Bone marrow (tissue), 2 donors: ENCODE data around the gene ITPKB.

ENCODE experiments used
- DNase-seq, 2 donors: peaks; one replicate each; lab custom pipeline; 2025; lab: John Stamatoyannopoulos, UW

Gene ITPKB

DNA sequence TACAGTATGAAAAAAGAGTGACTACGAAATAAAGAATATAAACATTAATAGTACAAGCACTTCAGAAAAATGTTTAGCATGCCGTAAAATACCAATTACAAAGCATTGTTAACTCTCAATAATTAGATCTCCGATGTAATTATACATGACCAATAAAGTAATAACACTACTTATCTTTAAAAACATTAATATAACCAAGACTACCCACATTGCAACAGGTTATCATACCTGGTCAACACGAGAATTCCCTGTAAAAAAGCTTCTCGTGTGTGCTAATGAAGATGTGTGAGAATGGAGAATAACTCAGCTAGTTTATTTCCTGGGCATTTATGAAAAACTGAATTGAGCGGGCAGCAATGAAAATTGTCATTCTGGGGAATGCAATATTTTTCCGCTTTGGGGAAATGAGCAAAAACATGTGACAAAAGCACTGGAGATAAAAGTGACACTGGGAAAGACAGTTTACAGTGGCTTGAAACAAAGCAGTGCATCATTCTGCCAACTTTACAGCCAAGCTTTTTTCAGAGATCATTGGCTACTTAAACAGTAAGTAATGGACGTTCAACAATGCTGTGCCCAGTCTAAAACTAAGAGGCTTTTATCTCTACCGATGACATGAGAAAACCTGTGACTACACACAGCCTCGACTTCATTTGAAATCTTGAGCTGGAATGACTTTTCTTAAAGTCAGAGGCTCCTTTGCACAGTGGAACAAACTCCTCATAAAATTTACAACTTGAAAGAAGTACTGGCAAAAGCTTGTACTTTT lies 34.7 kb downstream of the ITPKB start:
- DNase-seq, result no peak

DNA sequence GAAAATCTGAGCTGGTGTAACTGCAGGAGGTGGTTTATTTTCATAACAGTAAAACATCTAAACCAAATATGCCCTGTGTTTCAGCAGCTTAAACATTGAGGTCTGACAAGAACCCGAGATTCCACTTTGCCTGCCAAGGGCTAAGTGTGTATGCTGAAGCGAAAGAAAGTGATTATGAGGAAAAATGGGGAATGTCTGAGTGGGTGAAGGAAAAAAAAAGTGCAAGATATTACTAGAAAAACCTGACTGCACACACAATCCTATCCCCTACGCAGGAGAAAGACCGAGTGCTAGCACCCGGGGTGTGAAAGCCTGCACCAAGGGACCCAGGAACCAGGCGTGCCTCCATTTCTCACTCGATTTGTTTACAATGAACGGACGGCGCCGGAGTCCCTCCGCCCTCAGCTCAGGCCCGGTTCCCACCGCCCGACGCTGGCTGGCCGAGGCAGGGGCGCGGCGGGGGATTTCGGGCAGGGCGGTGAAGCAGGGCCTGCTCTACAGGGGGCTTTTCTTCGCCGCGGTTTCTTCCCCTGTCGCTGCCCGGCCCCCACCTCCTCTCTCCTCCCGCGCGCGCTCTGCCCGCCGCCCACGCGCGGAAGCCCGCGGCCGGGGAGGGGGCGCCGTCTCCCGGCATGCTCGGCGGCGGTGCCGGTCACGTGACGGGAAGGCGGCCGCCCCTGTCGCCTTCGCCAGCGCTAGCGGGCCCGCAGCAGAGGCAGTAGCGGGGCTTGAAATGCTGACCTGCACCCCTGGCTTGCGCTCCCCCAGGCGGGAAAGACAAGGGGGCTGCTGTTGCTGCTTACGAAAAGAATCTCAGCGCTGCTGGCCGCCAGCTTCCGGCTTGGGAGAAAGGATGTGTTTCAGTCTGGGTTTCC lies 35.9 kb downstream of the ITPKB start:
- DNase-seq, result peak; percentile 39 to 44

DNA sequence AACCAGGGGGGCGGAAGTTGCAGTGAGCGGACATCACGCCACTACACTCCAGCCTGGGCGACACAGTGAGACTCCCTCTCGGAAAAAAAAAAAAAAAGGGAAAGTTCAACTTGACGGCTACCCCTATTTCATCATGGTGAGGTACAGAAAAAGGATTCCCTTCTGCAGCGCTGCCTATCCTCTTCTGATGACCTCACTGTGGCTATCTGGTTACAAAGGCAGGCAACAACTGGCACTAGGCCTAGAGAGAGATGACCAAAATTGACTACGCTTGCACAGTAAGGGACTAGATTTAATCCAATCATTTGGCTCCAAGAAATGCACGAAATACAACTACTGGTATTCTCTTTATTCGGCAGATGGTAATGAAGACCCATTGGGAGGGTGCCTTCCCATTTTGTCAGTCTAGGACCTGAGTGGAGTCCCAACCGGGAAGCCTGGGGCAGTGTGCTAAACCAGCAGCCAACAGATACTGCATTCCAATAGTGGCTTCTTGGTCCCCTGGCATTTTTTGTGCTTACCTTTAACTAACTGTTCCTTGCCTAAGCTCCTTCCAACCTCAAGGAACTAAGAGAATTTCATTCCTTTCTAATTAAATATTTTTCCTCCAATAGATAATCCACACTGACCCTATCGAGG lies 36.6 kb downstream of the ITPKB start:
- DNase-seq, result no peak

DNA sequence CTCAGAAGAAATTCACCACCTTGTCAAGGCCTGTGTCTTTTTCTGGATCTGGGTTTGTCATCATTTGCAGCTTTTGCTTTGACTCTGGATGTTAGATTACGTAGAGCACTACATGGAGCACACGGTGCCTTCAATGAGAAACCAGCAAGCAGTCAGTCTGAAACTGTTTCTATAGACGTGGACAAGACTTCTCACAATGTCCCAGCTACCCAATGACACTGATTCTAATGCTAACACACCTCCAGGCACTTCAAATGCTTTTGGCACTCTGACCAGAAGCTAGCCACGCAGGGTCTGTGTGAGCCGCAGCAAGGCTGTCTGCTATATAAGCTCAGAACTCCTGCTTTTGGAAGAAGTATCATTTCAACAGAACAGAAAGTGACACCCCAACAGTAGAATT lies 38.2 kb downstream of the ITPKB start:
- DNase-seq, result no peak

DNA sequence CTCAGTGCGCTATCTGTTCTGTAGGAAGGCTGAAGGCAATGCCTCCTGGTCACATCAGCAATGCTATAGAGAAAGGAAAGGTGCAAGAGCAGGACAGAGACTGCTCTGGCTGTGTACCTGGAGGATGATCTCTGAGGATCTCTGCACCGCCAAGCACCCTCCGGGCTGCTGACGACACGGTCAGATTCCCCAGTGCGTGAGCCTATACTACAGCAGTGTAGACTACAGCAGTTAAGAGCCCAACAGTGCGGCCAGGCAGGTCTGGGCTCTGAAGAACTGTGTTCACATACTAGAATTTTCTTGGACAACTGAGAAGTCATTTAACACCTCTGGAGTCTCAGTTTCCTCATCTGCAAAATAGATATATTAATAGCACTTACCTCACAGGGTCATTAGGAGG lies 39.9 kb downstream of the ITPKB start:
- DNase-seq, result no peak

DNA sequence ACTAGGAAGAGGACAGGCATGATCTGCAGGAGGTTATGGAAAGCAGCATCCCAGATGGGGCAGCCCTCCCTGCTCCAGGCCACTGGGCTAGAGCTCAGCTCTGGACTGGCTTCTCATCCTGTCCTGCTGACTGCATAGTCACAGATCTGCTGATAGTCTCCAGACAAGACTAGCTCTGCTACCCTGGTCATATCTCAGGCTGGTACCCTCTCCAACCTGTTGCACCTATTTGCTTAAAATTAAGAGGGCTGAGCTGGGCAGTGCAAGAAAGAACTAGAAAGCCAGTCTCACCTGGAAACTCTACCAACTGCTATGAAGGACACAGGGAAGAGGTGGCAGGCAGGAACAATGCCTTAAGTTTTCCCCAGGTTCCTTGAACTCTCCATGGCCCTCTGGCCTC lies 40.4 kb downstream of the ITPKB start:
- DNase-seq, result no peak

DNA sequence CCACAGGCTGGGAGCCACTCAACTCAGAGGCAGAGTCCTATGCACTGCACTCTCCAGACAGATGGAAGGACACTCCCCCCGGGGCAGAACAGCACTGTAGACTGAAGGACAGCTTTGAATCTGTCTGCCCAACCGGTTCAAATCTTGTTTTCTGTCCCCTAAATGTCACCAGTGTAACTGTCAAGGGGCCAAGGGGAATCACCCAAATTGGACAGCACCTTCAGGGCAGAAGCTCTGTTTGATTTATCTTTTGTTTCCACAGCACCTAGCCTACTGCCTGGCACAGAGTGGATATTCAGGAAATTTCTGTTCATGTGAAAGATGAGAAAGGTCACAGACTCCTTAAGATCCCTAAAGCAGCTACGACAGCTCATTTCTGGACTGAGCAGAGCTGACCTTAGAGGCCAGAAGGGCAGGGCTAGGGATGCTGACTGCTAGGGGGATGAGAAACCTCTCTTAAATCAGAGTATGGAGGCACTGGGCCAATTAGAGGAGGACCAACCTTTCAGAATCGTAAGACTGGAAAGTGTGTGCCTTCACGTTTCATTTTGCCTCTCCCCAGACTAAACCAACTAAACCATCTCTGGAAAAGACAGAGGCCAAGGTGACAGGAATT lies 41.0 kb downstream of the ITPKB start:
- no peak for DNase-seq

DNA sequence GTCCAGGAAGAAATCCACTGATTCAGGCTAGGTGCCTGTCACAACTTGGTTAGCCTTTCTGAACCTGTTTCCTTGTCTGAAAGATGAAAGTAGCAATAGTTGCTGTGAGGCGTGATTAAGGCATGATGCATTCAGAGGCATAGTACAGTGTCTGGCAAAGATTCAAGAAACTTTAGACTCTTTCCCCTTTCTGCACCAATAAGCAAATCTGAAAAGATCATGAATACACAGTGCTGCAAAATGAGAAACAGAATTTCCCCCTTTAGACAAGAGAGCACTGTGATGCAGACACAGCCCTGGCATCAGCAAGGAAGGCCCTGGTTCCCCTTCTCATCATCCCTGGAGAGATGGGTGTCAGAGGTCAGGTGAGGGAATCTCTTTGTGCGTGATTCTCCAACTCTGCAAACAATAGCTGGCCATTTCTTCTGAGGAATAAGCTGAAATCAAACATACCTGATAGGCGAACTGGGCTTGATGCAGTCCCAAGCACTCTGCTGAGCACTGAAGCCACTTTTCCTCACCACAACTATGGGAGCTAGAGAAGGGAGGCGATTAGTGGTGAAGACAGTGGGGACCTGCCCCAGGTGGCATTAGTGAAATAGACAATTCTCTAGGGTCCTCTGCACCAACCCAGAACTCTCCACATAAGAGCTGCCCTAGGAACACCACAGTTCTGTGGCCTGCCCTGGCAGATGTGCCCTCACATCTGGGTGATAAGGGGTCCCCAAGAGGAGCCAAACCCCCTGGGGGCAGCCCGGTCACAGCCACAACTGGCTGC lies 41.7 kb downstream of the ITPKB start:
- DNase-seq, result peak in 1 of 2 donors; percentile 23

DNA sequence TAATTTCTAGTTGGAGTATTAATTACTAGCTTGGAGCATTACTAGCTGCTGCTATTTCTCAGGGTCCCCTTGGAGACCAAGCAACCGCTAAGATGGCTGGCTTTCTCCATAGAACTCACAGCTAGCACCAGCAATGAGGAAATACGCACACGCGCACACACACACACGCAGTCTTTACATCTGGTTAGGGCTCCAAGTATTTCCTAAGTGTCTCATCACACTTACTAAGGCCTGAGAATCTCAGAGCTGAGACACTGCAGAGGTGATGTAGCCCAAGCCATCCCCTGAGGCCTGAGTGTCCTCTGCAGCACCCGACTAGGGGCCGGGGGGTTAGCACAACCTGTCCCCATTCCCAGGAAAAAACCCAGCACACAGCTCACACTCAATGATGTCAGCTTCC lies 42.5 kb downstream of the ITPKB start:
- DNase-seq, result no peak

DNA sequence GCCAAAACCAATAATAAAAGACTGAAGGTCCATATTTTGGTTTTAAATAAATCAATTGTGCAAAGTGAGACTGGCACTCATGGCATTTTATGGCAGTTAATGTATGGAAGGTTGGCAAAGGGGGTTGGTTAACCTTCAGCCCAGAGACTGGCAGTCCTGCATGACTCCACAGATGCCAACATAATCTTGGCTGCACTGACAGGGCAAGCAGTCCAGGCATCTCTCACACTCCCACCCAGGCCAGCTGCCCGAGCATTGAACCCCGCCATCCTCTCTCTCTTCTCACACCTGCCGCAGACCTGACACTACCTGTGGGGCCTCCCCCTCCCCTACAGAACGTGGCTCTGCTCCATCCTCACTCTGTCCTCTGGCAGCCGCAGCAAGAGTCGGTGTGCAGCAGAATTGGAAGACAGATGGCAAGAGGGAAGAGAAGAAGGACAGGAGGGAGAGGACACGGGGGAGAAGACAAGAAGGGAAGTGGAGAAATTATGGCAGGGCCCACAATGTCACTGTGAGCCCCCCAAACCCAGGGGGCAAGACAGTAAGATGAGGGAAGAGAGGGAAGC lies 43.7 kb downstream of the ITPKB start:
- no peak for DNase-seq

DNA sequence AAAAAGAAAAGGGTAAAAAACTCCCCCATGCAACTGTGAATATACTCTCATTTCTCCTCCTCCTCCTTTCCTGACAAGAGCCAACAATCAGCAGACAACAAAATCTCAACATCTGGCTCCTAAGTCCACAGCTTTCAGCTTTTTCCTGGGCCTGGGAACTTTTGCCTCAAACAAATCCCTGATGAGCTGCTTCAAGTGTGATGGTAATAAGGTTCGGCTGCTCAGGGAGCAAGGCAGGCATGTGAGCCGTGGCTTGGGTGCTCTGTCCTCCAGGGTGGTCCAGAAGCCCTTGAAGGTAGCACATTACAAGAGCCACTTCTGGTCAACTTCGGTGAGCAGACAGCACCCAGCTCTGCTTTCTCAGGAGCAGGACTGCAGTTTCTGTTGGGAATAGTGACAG lies 46.3 kb downstream of the ITPKB start:
- DNase-seq, result no peak

DNA sequence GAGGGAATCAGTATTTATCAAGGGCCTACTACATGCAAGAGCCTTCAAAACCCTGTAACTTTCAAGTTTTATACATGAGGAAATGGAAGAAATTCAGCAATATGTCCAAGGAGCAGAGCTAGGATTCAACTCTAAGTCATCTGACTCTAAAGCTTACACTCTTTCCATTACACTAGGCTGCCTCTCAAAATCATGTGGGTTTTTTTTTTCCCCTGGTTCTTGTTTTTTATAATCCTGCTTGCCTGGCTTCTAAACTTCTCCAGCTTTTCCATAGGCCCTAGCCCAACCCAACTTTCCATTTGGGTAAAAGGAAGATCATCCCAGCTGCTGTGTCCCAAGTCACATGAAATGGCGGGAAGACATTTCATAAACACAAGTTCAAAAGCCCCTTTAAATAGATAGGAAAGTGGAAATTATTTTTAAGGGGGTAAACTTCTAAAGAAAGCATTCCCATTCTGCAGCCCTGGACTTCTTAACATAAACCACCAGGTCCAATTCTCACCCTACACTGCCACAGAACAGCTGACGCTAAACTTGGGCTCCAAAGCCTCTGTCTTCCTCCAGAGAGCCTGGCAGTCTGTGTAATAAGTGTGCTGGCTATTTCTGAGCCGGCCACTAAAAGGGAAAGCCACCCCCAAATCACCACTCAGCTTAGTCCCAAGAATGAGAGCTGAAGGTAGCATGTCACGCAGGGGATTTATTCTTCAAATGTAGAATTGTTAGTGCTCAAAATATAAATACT lies 46.9 kb downstream of the ITPKB start:
- DNase-seq, result no peak

DNA sequence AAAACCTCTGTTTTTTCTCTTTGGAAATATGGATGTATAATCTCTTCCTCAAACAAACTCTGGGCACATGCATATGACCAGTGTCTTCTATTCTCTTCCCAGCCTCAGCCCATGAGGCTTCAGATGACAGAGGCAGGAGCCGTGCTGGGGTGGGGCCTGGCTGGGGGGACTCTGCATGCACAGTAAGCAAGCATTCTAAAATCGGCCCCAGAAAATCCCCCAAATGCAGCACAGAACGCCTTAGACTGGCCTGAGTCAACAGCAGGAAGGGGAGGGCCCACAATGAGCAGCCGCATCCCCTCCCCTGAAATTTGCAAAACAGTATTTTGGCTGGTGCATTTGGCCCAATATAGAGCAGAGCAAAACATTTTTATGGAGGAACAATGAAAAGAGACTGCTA lies 47.8 kb downstream of the ITPKB start:
- DNase-seq, result peak in 1 of 2 donors; percentile 30

DNA sequence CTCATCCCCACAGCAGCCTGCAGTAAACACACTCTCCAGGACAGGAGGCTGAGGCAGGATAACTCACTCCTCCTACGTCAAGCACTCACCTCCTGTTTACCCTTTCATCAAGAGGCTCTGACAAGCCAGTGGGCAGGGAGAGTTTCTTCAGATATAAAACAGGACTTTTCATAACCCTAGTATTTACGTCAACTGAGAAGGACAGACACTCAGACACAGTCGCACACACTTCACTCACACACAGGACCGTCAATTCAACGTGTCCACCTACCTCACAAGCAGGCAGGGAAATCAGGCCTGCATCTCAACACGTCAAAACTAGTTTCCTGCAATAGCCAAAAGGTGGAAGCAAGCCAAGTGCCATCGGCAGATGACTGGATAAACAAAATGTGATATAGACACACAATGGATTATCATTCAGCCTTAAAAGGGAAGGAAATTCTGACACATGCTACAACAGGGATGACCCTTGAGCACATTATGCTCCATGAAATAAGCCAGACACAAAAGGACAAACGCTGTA lies 48.6 kb downstream of the ITPKB start:
- DNase-seq, result no peak

DNA sequence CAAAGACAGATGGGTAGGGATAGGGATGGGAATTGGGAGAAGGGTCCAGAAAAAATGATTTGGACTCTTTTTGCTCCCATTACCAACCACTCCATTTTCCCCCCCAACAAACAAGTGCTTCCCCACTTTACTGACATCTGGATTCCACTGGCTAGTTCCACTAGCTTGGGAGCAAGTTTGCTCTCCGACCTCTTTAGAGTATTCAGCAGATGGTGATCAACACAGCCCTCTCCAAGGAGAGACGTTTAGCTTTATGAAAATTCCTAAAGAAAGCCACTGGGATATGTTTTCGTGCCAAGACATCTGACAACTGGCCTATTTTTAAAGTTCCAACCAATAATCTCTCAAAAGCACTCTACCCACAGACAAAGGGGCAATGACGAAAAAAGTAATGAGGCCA lies 50.3 kb downstream of the ITPKB start:
- DNase-seq, result no peak

DNA sequence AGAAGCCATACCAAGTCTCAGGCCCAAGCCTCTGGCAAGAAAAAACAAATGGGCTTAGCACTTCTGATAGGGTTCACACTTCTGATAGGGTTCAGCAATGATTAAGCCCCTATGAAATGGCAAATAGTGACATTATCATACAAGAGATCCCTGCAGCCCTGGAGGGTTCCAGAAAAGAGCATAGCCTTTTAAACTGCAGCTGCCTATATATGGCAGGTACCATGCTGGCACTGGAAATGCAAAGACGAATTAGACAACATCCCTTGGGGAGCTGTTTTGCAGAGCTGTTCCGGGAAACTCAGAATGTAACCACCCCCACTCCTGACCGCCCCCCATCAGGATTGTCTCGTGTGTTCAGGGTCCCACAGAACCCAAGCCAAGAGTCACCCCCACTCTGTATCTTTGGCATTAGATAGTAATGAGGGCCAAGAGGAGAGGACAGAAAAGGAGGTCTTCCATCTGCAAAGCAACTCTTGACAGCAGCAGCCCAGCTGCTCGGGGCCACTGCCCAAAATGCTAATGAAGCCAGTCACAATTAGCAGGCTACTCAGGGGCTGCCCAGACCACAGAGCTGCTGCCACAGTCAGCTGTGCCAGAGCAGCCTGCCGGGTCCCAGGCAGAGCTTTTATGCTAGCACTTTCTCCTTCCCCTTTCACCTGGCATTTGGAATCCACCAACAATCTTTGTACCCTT lies 50.9 kb downstream of the ITPKB start:
- no peak for DNase-seq

DNA sequence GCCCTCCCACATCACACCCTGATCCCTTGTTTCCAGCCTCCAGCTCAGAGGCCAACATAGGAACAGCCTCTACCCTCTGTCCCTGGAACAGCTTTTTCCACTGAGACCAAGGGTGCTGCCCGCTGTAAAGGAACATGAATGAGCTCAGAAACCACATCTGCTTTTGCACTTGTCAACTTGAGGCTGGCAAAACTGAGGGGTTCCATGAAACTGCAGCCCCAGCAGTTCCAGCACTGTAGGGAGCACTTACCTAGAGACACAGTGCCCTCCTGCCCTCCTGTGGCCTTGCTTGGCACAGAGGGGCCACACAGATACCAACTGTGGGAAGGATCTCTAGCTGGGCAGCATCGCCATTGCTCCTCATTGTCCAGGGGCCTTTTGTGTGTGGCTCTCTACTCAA lies 51.7 kb downstream of the ITPKB start:
- DNase-seq, result no peak

DNA sequence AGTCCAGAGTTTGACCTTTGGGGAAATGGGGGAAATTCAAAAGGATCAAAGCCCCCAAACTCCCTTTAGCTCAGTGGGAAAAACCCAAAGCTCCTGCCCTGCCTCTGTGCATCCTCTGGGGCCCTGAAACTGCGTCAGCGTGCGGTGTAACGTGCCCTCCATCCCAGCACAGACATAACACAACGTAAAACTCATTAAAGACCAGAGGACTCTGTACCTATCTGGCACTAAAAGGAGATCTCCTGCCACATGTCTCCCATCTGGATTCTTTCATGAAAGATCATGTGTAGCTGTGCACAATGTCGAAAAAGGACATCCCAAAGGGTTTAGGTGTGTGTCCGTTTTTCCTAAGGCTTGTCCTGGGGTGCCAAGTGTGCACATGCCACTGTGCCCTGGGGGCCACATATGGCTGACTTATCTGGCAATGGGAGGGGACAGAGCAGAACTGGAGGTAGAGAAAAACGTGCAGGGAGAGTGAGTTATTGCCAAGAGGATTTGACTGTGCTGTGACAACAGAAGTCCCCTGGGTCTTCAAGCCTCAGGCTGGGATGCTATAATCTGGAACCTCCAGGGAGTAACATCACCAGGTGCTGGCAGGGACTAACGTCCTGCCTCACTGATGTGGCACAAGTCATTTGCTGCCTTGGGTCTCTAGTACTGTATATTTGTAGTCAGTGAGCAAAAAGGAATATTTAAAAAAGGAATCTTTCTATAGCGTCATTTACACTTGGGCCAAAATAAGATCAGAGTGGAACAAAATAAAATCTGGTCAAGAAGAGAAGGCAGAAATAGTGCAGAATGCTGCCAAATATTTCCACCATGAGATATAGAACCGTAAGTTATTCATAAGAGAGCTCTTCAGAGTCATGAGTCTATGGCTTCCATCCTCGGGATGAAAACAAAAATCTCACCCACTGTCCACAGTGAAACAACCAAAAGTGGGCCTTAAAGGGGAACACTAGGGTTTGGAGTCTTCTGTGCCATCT lies 52.3 kb downstream of the ITPKB start:
- no peak for DNase-seq
